Measurements from ENCODE around the gene DTNB. TPM values are rescaled to one million over a fixed set of nuclear protein-coding genes. Genes with fewer than 3 reads are reported as not detected.
"Not testable (repeated sequence)": the region's sequence is repeated elsewhere in the genome, so short reads cannot be mapped to it uniquely, and the experiment has no call there.

Gene DTNB
- total and polyA plus RNA-seq, 2 donors (not counting 1 experiment from before 2014, with no cell fraction given), result 5.1 to 5.4 TPM

GRCh38 chr2:25539136-25539535 is 134.2 kb downstream of the DTNB start:
- Histone ChIP-seq H3K9ac (ENCODE audit: insufficient read depth, low read length) (no peak overlapping the region), H3K4me2 (ENCODE audit: extremely low read depth, insufficient read depth, low read length) (no peak overlapping the region), H3K4me3 (replicated peaks in 1 of 4; ENCODE audit: control extremely low read depth in 1 of 4, insufficient read depth in 1 of 4, low read depth in 3 of 4, low read length in 4 of 4) (no peak overlapping the region), H2AFZ (ENCODE audit: low read length) (no peak overlapping the region), H3K27ac (ENCODE audit: insufficient read depth, low read length) (no peak overlapping the region), H3K4me1 (ENCODE audit: control insufficient read depth, extremely low read depth, insufficient read depth, low read length) (no peaks in the 10 kb centered on the region), H4K20me1 (ENCODE audit: control insufficient read depth, extremely low read depth, insufficient read depth, low read length) (no peaks in the 10 kb centered on the region), H3K36me3 (ENCODE audit: control insufficient read depth, insufficient read depth, low read length) (no peaks in the 10 kb centered on the region), H3K79me2 (ENCODE audit: control insufficient read depth, insufficient read depth, low read length) (no peaks in the 10 kb centered on the region), H3K9me3 (ENCODE audit: control insufficient read depth, insufficient read depth, low read depth, low read length) (no peaks in the 10 kb centered on the region), H3K27me3 (ENCODE audit: control insufficient read depth, insufficient read depth, low read length) (no peaks in the 10 kb centered on the region)
- no peak for TF ChIP-seq EZH2 (IDR thresholded peaks at IDR 0.05; ENCODE audit: low read length, missing control alignments)
- TF ChIP-seq CTCF (conservative IDR thresholded peaks at IDR 0.05 in 1 of 2, IDR thresholded peaks at IDR 0.05 in 1 of 2; ENCODE audit: low read depth in 1 of 2, low read length in 2 of 2), result no peak
- peak; percentile 20 to 85 for DNase-seq (ENCODE audit: low read depth in 2 of 2)

GRCh38 chr2:25537526-25537925 is 135.9 kb downstream of the DTNB start:
- Histone ChIP-seq H3K4me2 (ENCODE audit: extremely low read depth, insufficient read depth, low read length) (no peak overlapping the region), H3K9ac (ENCODE audit: insufficient read depth, low read length) (no peak overlapping the region), H2AFZ (ENCODE audit: low read length) (no peak overlapping the region), H3K79me2 (ENCODE audit: control insufficient read depth, insufficient read depth, low read length) (no peaks in the 10 kb centered on the region), H3K4me3 (replicated peaks in 1 of 4; ENCODE audit: control extremely low read depth in 1 of 4, insufficient read depth in 1 of 4, low read depth in 3 of 4, low read length in 4 of 4) (no peak overlapping the region), H3K4me1 (ENCODE audit: control insufficient read depth, extremely low read depth, insufficient read depth, low read length) (no peaks in the 10 kb centered on the region), H4K20me1 (ENCODE audit: control insufficient read depth, extremely low read depth, insufficient read depth, low read length) (no peaks in the 10 kb centered on the region), H3K36me3 (ENCODE audit: control insufficient read depth, insufficient read depth, low read length) (no peaks in the 10 kb centered on the region), H3K27me3 (ENCODE audit: control insufficient read depth, insufficient read depth, low read length) (no peaks in the 10 kb centered on the region), H3K27ac (ENCODE audit: insufficient read depth, low read length) (no peak overlapping the region), H3K9me3 (ENCODE audit: control insufficient read depth, insufficient read depth, low read depth, low read length) (no peaks in the 10 kb centered on the region)
- TF ChIP-seq CTCF (conservative IDR thresholded peaks at IDR 0.05 in 1 of 2, IDR thresholded peaks at IDR 0.05 in 1 of 2; ENCODE audit: low read depth in 1 of 2, low read length in 2 of 2) (no peak), EZH2 (IDR thresholded peaks at IDR 0.05; ENCODE audit: low read length, missing control alignments) (no peak)
- DNase-seq (ENCODE audit: low read depth in 2 of 2), result no peak

GRCh38 chr2:25535411-25536289 is 137.7 kb downstream of the DTNB start:
- not testable (repeated sequence) for H3K4me1 ChIP-seq (ENCODE audit: control insufficient read depth, extremely low read depth, insufficient read depth, low read length); H3K79me2 ChIP-seq (ENCODE audit: control insufficient read depth, insufficient read depth, low read length); H3K9ac ChIP-seq (ENCODE audit: insufficient read depth, low read length); H3K4me2 ChIP-seq (ENCODE audit: extremely low read depth, insufficient read depth, low read length); H3K36me3 ChIP-seq (ENCODE audit: control insufficient read depth, insufficient read depth, low read length); H3K9me3 ChIP-seq (ENCODE audit: control insufficient read depth, insufficient read depth, low read depth, low read length); H3K27me3 ChIP-seq (ENCODE audit: control insufficient read depth, insufficient read depth, low read length); H4K20me1 ChIP-seq (ENCODE audit: control insufficient read depth, extremely low read depth, insufficient read depth, low read length); H2AFZ ChIP-seq (ENCODE audit: low read length); DNase-seq (ENCODE audit: low read depth in 2 of 2); H3K4me3 ChIP-seq (replicated peaks in 1 of 4; ENCODE audit: control extremely low read depth in 1 of 4, insufficient read depth in 1 of 4, low read depth in 3 of 4, low read length in 4 of 4); H3K27ac ChIP-seq (ENCODE audit: insufficient read depth, low read length)

- H3K36me3 ChIP-seq (ENCODE audit: control insufficient read depth, insufficient read depth, low read length); H3K27me3 ChIP-seq (ENCODE audit: control insufficient read depth, insufficient read depth, low read length); H3K4me1 ChIP-seq (ENCODE audit: control insufficient read depth, extremely low read depth, insufficient read depth, low read length); H3K9me3 ChIP-seq (ENCODE audit: control insufficient read depth, insufficient read depth, low read depth, low read length); H2AFZ ChIP-seq (ENCODE audit: low read length); H3K27ac ChIP-seq (ENCODE audit: insufficient read depth, low read length); H3K4me3 ChIP-seq (replicated peaks in 1 of 4; ENCODE audit: control extremely low read depth in 1 of 4, insufficient read depth in 1 of 4, low read depth in 3 of 4, low read length in 4 of 4); H4K20me1 ChIP-seq (ENCODE audit: control insufficient read depth, extremely low read depth, insufficient read depth, low read length); H3K79me2 ChIP-seq (ENCODE audit: control insufficient read depth, insufficient read depth, low read length); H3K9ac ChIP-seq (ENCODE audit: insufficient read depth, low read length); H3K4me2 ChIP-seq (ENCODE audit: extremely low read depth, insufficient read depth, low read length); DNase-seq (ENCODE audit: low read depth in 2 of 2): not testable (repeated sequence)
Observed at GRCh38 chr2:25534937-25535336, 138.4 kb downstream of the DTNB start.

All from fibroblast of lung (primary cell).